ENCODE measurements around the gene FRYL. TPM values are rescaled to one million over a fixed set of nuclear protein-coding genes. Genes with fewer than 3 reads are reported as not detected.

FRYL gene
- total RNA-seq, 6 experiments from 2014 or later: 15.9 to 27.2 (median 23.3) TPM

GRCh38 chr4:48665555-48666186 is 114.4 kb downstream of the FRYL start:
- ATAC-seq: no peak
- no peaks in the 10 kb centered on the region for H3K36me3 ChIP-seq
- WGBS (ENCODE audit: insufficient coverage, low coverage, low lambda C conversion rate, missing lambda C conversion rate): 83% methylated on average over 4 of the region's 4 CpGs
- peaks cover 0 to 3% (median 0%) of the 10 kb centered on the region in 4 donors for H3K4me1 ChIP-seq
- no peak for DNase-seq
- no peak for TF ChIP-seq CTCF (IDR thresholded peaks at IDR 0.05)
- no peak for TF ChIP-seq POLR2A (IDR thresholded peaks at IDR 0.05)
- H3K27ac ChIP-seq: no peak overlapping the region
- no peak overlapping the region for H3K4me3 ChIP-seq
- intact Hi-C loops (cut with DNase I): no loop called here
- H3K9me3 ChIP-seq: peaks cover 0 to 3% (median 0%) of the 10 kb centered on the region in 4 donors
- H3K27me3 ChIP-seq: no peaks in the 10 kb centered on the region

GRCh38 chr4:48664938-48665337 is 115.1 kb downstream of the FRYL start:
- Histone ChIP-seq H3K4me3 (no peak overlapping the region), H3K4me1 (peaks cover 0 to 3% (median 0%) of the 10 kb centered on the region in 4 donors), H3K27ac (no peak overlapping the region), H3K27me3 (no peaks in the 10 kb centered on the region), H3K9me3 (peaks cover 0 to 3% (median 0%) of the 10 kb centered on the region in 4 donors), H3K36me3 (no peaks in the 10 kb centered on the region)
- intact Hi-C loops (cut with DNase I): no loop called here
- DNase-seq (no peak), ATAC-seq (no peak)
- TF ChIP-seq POLR2A (IDR thresholded peaks at IDR 0.05): no peak

GRCh38 chr4:48661391-48661790 is 118.7 kb downstream of the FRYL start:
- Histone ChIP-seq H3K9me3 (peaks cover 0 to 3% (median 0%) of the 10 kb centered on the region in 4 donors), H3K4me1 (peaks cover 0 to 3% (median 0%) of the 10 kb centered on the region in 4 donors), H3K4me3 (no peak overlapping the region), H3K36me3 (no peaks in the 10 kb centered on the region), H3K27me3 (no peaks in the 10 kb centered on the region), H3K27ac (no peak overlapping the region)
- no peak for TF ChIP-seq POLR2A (IDR thresholded peaks at IDR 0.05)
- TF ChIP-seq CTCF (IDR thresholded peaks at IDR 0.05): no peak
- intact Hi-C loops (cut with DNase I): no loop called here
- WGBS (ENCODE audit: insufficient coverage, low coverage, low lambda C conversion rate, missing lambda C conversion rate): 100% methylated on average over 1 of the region's 1 CpG
- DNase-seq (no peak), ATAC-seq (no peak)

GRCh38 chr4:48660347-48660746 is 119.7 kb downstream of the FRYL start:
- Histone ChIP-seq H3K36me3 (no peaks in the 10 kb centered on the region), H3K4me3 (no peak overlapping the region), H3K27ac (no peak overlapping the region), H3K27me3 (no peaks in the 10 kb centered on the region), H3K4me1 (no peaks in the 10 kb centered on the region), H3K9me3 (peaks cover 0 to 3% (median 0%) of the 10 kb centered on the region in 4 donors)
- TF ChIP-seq POLR2A (IDR thresholded peaks at IDR 0.05): no peak
- TF ChIP-seq CTCF (IDR thresholded peaks at IDR 0.05): no peak
- intact Hi-C loops (cut with DNase I): no loop called here
- ATAC-seq (no peak), DNase-seq (no peak)

- no peak for TF ChIP-seq POLR2A (IDR thresholded peaks at IDR 0.05)
- TF ChIP-seq CTCF (IDR thresholded peaks at IDR 0.05): no peak
- Histone ChIP-seq H3K4me3 (no peak overlapping the region), H3K9me3 (no peaks in the 10 kb centered on the region), H3K27me3 (no peaks in the 10 kb centered on the region), H3K36me3 (no peaks in the 10 kb centered on the region), H3K4me1 (no peaks in the 10 kb centered on the region), H3K27ac (no peak overlapping the region)
- ATAC-seq: no peak
- intact Hi-C loops (cut with DNase I): no loop called here
- no peak for DNase-seq
- WGBS (ENCODE audit: insufficient coverage, low coverage, low lambda C conversion rate, missing lambda C conversion rate): 59% methylated on average over 4 of the region's 4 CpGs
Measured at GRCh38 chr4:48654015-48654664, 125.9 kb downstream of the FRYL start.

Data from right lobe of liver (tissue), 6 donors.